HEK293 (cell line): ENCODE results near the gene EEF2KMT.

ENCODE experiments used
- CTCF ChIA-PET: fragments of 350-600 bp; formaldehyde crosslinking; extraction: SDS; loops from one replicate; lab custom pipeline; 2021; ENCODE audit warnings: antibody characterized with exemption; lab: Yijun Ruan, JAX
- POLR2A ChIA-PET: fragments of 300-600 bp; formaldehyde crosslinking; extraction: SDS; loops from one replicate; lab custom pipeline; 2020; ENCODE audit warnings: antibody characterized with exemption, inconsistent platforms; lab: Yijun Ruan, JAX
- H3K27ac ChIP-seq: fragments of 200-500 bp; sonication (Bioruptor generic); 2 replicates; pipeline ENCODE4 v1.5.1; 2014; ENCODE audit warnings: low read depth, low read length, control low read depth, inconsistent platforms; ENCODE audit errors: extremely low read depth
- H3K36me3 ChIP-seq, 2 experiments: fragments of 200-500 bp in 1 of 2; sonication (Bioruptor generic) in 1 of 2; 1 replicate in 1 of 2; 2 replicates in 1 of 2; pipeline ENCODE4 v1.5.1; 2014 to 2017; ENCODE audit warnings: inconsistent platforms in 2 of 2, low read length in 2 of 2; ENCODE audit not compliant: control insufficient read depth in 2 of 2, insufficient read depth in 1 of 2
- H3K4me1 ChIP-seq: fragments of 200-500 bp; sonication (Bioruptor generic); 2 replicates; pipeline ENCODE4 v1.5.1; 2014; ENCODE audit warnings: mild to moderate bottlenecking, low read length, inconsistent platforms; ENCODE audit not compliant: control insufficient read depth, insufficient read depth
- H3K4me3 ChIP-seq: 2 replicates; pipeline ENCODE4 v1.5.1; 2011; ENCODE audit warnings: low read depth, mild to moderate bottlenecking, control low read depth, low read length, moderate library complexity
- H3K9me3 ChIP-seq: fragments of 200-500 bp; sonication (Bioruptor generic); 2 replicates; pipeline ENCODE4 v1.5.1; 2014; ENCODE audit warnings: low read depth, low read length, inconsistent platforms; ENCODE audit not compliant: control insufficient read depth, insufficient read depth
- BCL11A ChIP-seq: fragments of 450-650 bp; formaldehyde crosslinking; IDR thresholded peaks from 2 replicates; pipeline ENCODE4 v1.5.1; 2016; ENCODE audit warnings: low read depth, missing biosample characterization, missing genetic modification characterization
- GLI2 ChIP-seq: fragments of 450-650 bp; formaldehyde crosslinking; IDR thresholded peaks from 2 replicates; pipeline ENCODE4; 2017; ENCODE audit warnings: missing biosample characterization, missing genetic modification characterization, low read depth, borderline replicate concordance
- KLF1 ChIP-seq: fragments of 450-650 bp; formaldehyde crosslinking; IDR thresholded peaks from 2 replicates; pipeline ENCODE4 v1.5.1; 2016; ENCODE audit warnings: missing biosample characterization, missing genetic modification characterization
- TSHZ1 ChIP-seq: fragments of 450-650 bp; formaldehyde crosslinking; IDR thresholded peaks from 2 replicates; pipeline ENCODE4 v1.5.1; 2016; ENCODE audit warnings: missing biosample characterization, missing genetic modification characterization, borderline replicate concordance
- ZBTB17 ChIP-seq: fragments of 450-650 bp; formaldehyde crosslinking; IDR thresholded peaks from 2 replicates; pipeline ENCODE4 v1.5.1; 2016; ENCODE audit warnings: missing biosample characterization, missing genetic modification characterization
- ZEB2 ChIP-seq: fragments of 450-650 bp; formaldehyde crosslinking; IDR thresholded peaks from 2 replicates; pipeline ENCODE4 v1.5.1; 2016; ENCODE audit warnings: missing biosample characterization, missing genetic modification characterization
- ZNF112 ChIP-seq: fragments of 450-650 bp; formaldehyde crosslinking; IDR thresholded peaks from 2 replicates; pipeline ENCODE4 v1.5.0; 2017; ENCODE audit warnings: missing biosample characterization, missing genetic modification characterization
- ZNF121 ChIP-seq: fragments of 450-650 bp; formaldehyde crosslinking; IDR thresholded peaks from 2 replicates; pipeline ENCODE4 v1.5.1; 2016; ENCODE audit warnings: missing biosample characterization, missing genetic modification characterization
- ZNF223 ChIP-seq: fragments of 450-650 bp; formaldehyde crosslinking; IDR thresholded peaks from 2 replicates; pipeline ENCODE4 v1.5.1; 2016; ENCODE audit warnings: missing biosample characterization, missing genetic modification characterization
- ZNF23 ChIP-seq: fragments of 450-650 bp; formaldehyde crosslinking; IDR thresholded peaks from 2 replicates; pipeline ENCODE4 v1.5.1; 2016; ENCODE audit warnings: missing biosample characterization, missing genetic modification characterization, borderline replicate concordance
- ZNF280D ChIP-seq: fragments of 450-650 bp; formaldehyde crosslinking; IDR thresholded peaks from 2 replicates; pipeline ENCODE4 v1.5.1; 2016; ENCODE audit warnings: missing biosample characterization, missing genetic modification characterization
- ZNF311 ChIP-seq: fragments of 450-650 bp; formaldehyde crosslinking; IDR thresholded peaks from 2 replicates; pipeline ENCODE4 v1.5.1; 2017; ENCODE audit warnings: missing biosample characterization, missing genetic modification characterization, borderline replicate concordance
- ZNF335 ChIP-seq: fragments of 450-650 bp; formaldehyde crosslinking; conservative IDR thresholded peaks from 2 replicates; pipeline ENCODE4 v1.5.1; 2016; ENCODE audit warnings: missing biosample characterization, missing genetic modification characterization
- ZNF48 ChIP-seq: fragments of 450-650 bp; formaldehyde crosslinking; IDR thresholded peaks from 2 replicates; pipeline ENCODE4 v1.5.1; 2016; ENCODE audit warnings: missing biosample characterization, missing genetic modification characterization
- ZNF558 ChIP-seq: fragments of 450-650 bp; formaldehyde crosslinking; IDR thresholded peaks from 2 replicates; pipeline ENCODE4 v1.5.1; 2016; ENCODE audit warnings: missing biosample characterization, missing genetic modification characterization
- ZNF571 ChIP-seq: fragments of 450-650 bp; formaldehyde crosslinking; IDR thresholded peaks from 2 replicates; pipeline ENCODE4 v1.5.0; 2017; ENCODE audit warnings: missing biosample characterization, missing genetic modification characterization
- ZNF580 ChIP-seq: fragments of 450-650 bp; formaldehyde crosslinking; IDR thresholded peaks from 2 replicates; pipeline ENCODE4 v1.5.1; 2016; ENCODE audit warnings: missing biosample characterization, missing genetic modification characterization
- ZNF623 ChIP-seq: fragments of 450-650 bp; formaldehyde crosslinking; IDR thresholded peaks from 2 replicates; pipeline ENCODE4 v1.5.1; 2016; ENCODE audit warnings: missing biosample characterization, missing genetic modification characterization
- ZNF629 ChIP-seq: fragments of 450-650 bp; formaldehyde crosslinking; IDR thresholded peaks from 2 replicates; pipeline ENCODE4 v1.5.1; 2017; ENCODE audit warnings: missing biosample characterization, missing genetic modification characterization
- ZNF645 ChIP-seq: fragments of 450-650 bp; formaldehyde crosslinking; IDR thresholded peaks from 2 replicates; pipeline ENCODE4; 2016; ENCODE audit warnings: missing biosample characterization, missing genetic modification characterization
- ZNF654 ChIP-seq: fragments of 450-650 bp; formaldehyde crosslinking; IDR thresholded peaks from 2 replicates; pipeline ENCODE4 v1.5.1; 2016; ENCODE audit warnings: low read depth, missing biosample characterization, missing genetic modification characterization
- ZNF664 ChIP-seq: fragments of 450-650 bp; formaldehyde crosslinking; IDR thresholded peaks from 2 replicates; pipeline ENCODE4 v1.5.1; 2016; ENCODE audit warnings: missing biosample characterization, missing genetic modification characterization
- TF ChIP-seq, protein P1 (sequence below): fragments of 450-650 bp; formaldehyde crosslinking; IDR thresholded peaks from 2 replicates; pipeline ENCODE4 v1.5.1; 2017; ENCODE audit warnings: missing biosample characterization, missing genetic modification characterization

Gene EEF2KMT

GRCh38 chr16:5072334-5073278, 25.0 kb downstream of the EEF2KMT start:
- Histone ChIP-seq H3K9me3 (no peaks in the 10 kb centered on the region), H3K27ac (no peak overlapping the region; the same call in 1 of the 2 replicates), H3K4me3 (peak overlapping the region; percentile 90), H3K4me1 (no peaks in the 10 kb centered on the region), H3K36me3 (peaks cover 0 to 35% of the 10 kb centered on the region in 2 experiments; a peak in 1 of 3 replicates)
- POLR2A ChIA-PET = interaction anchor here (1.5 kb wide), 1 partner anchor 25 kb away, joined by 5 read pairs; no protein-coding TSS in a partner anchor
- no peak for TF ChIP-seq TSHZ1 (tag by site-specific recombination)
- TF ChIP-seq ZNF664 (tag by site-specific recombination) = peak; percentile 87
- CTCF ChIA-PET = interaction anchor here (0.5 to 1.5 kb wide), 3 partner anchors 10 to 115 kb away, joined by 3 to 4 read pairs (median 3); no protein-coding TSS in a partner anchor

DNA sequence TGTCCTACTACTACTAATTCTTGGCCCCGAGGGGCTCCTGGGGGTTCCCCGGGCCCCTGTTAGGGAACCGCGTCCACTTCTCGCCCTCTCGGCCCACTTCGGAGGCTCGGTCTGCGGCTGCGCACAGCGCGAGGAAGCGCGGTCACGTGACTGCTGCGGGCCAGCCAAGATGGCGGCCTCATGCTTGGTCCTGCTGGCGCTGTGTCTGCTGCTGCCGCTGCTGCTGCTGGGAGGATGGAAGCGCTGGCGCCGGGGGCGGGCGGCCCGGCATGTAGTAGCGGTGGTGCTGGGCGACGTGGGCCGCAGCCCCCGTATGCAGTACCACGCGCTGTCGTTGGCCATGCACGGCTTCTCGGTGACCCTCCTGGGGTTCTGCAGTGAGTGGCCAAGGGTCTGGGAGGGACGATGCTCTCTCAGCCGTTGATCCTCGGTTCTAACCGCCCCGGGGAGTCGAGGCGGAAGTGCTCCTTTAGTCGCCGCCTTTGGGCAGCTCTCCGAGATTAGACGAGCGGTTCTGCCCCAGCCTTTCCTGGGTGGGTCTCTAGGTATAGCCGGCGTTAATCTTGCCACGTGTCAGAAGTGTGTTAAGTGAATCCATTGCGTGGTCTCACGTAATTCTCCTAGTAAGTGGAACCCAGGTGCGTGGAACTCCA, 25.8 kb downstream of the EEF2KMT start, which contains the start of gene ALG1:
ALG1 (plus strand) TSS at position 163 of the 653 bp plus-strand sequence; CDS start at position 170, 7 bp downstream.
- CTCF ChIA-PET = interaction anchor here (1.2 to 1.5 kb wide), 2 partner anchors 9 to 13 kb away, joined by 3 to 4 read pairs; no protein-coding TSS in a partner anchor
- POLR2A ChIA-PET = interaction anchor here (1.5 kb wide), 1 partner anchor 26 kb away, joined by 5 read pairs; no protein-coding TSS in a partner anchor
- no peak for TF ChIP-seq ZNF654 (tag by site-specific recombination)
- TF ChIP-seq ZNF121 (tag by site-specific recombination) = no peak
- TF ChIP-seq ZNF335 = peak; percentile 82
- peak; percentile 93 for TF ChIP-seq ZBTB17 (tag by site-specific recombination)
- TF ChIP-seq GLI2 (tag by site-specific recombination) = no peak
- TF ChIP-seq ZNF629 (tag by site-specific recombination) = peak; percentile 67
- TF ChIP-seq ZNF645 (tag by site-specific recombination) = no peak
- TF ChIP-seq BCL11A (tag by site-specific recombination) = no peak
- TF ChIP-seq ZNF48 (tag by site-specific recombination) = no peak
- no peak for TF ChIP-seq ZNF223 (tag by site-specific recombination)
- TF ChIP-seq ZNF623 (tag by site-specific recombination) = no peak
- no peak for TF ChIP-seq ZNF112 (tag by site-specific recombination)
- TF ChIP-seq ZNF23 = no peak
- TF ChIP-seq, protein P1, sequence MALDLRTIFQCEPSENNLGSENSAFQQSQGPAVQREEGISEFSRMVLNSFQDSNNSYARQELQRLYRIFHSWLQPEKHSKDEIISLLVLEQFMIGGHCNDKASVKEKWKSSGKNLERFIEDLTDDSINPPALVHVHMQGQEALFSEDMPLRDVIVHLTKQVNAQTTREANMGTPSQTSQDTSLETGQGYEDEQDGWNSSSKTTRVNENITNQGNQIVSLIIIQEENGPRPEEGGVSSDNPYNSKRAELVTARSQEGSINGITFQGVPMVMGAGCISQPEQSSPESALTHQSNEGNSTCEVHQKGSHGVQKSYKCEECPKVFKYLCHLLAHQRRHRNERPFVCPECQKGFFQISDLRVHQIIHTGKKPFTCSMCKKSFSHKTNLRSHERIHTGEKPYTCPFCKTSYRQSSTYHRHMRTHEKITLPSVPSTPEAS (tag by site-specific recombination) = no peak
- peak; percentile 44; the same call in 1 of the 2 replicates for TF ChIP-seq ZEB2 (tag by site-specific recombination)
- no peak for TF ChIP-seq ZNF280D (tag by site-specific recombination)
- no peak for TF ChIP-seq ZNF558
- no peak for TF ChIP-seq ZNF311 (tag by site-specific recombination)
- 0 out of 2 replicates have a peak, but pooled peaks have one; percentile 16 for TF ChIP-seq ZNF580 (tag by site-specific recombination)
- TF ChIP-seq KLF1 = no peak
- no peak for TF ChIP-seq ZNF571

More for the DNA sequence above, 25.8 kb downstream of the EEF2KMT start, which contains the start of gene ALG1:
- Histone ChIP-seq H3K4me3 (peak within 1 kb of the TSS; percentile 90), H3K4me1 (no peaks in the 10 kb centered on the region), H3K27ac (no peak within 1 kb of the TSS; the same call in 1 of the 2 replicates), H3K9me3 (no peaks in the 10 kb centered on the region), H3K36me3 (peaks cover 0 to 29% of the 10 kb centered on the region in 2 experiments; a peak in 1 of 3 replicates)
